GM21423 (cell line): ENCODE data around the gene PEAK3.
A peak's percentile ranks its signal among the peaks of the same experiment; 100 is the strongest.
"Not testable (repeated sequence)": the region's sequence is repeated elsewhere in the genome, so short reads cannot be mapped to it uniquely, and the experiment has no call there.

Experiments
- ATAC-seq: cut with Tn5 transposase; IDR thresholded peaks from one replicate; pipeline ENCODE4 v1.9.1; 2021; ENCODE audit warnings: mild to moderate bottlenecking, moderate library complexity; ENCODE audit not compliant: unreplicated experiment

PEAK3 gene

GRCh38 chr19:2289714-2290435 is 7.9 kb upstream of the PEAK3 start:
- ATAC-seq, result peak; percentile 37

- ATAC-seq, result no peak
These were observed 7.1 kb upstream of the PEAK3 start for GRCh38 chr19:2288818-2289713.

GRCh38 chr19:2288338-2288817 is 6.4 kb upstream of the PEAK3 start:
- ATAC-seq, result no peak

- ATAC-seq, result no peak
These were observed 5.8 kb upstream of the PEAK3 start for GRCh38 chr19:2287585-2288337.

- no peak for ATAC-seq
These were observed 4.6 kb upstream of the PEAK3 start for GRCh38 chr19:2286402-2287140.

GRCh38 chr19:2283835-2284507 is 2.0 kb upstream of the PEAK3 start:
- ATAC-seq, result no peak

GRCh38 chr19:2282862-2283237 is 875 bp upstream of the PEAK3 start:
- no peak for ATAC-seq

- not testable (repeated sequence) for ATAC-seq
These were observed 512 bp downstream of the PEAK3 start for GRCh38 chr19:2281265-2282061.

- ATAC-seq, result no peak
These were observed 1.2 kb downstream of the PEAK3 start for GRCh38 chr19:2280633-2281264.

GRCh38 chr19:2278459-2279158 is 3.4 kb downstream of the PEAK3 start:
- no peak for ATAC-seq

- no peak for ATAC-seq
These were observed 4.8 kb downstream of the PEAK3 start for GRCh38 chr19:2277138-2277537.

- ATAC-seq, result no peak
These were observed 5.5 kb downstream of the PEAK3 start for GRCh38 chr19:2276429-2276986.

GRCh38 chr19:2275588-2276428 is 6.2 kb downstream of the PEAK3 start:
- ATAC-seq, result no peak

- no peak for ATAC-seq
These were observed 6.9 kb downstream of the PEAK3 start for GRCh38 chr19:2274931-2275535.

- no peak for ATAC-seq
These were observed 7.7 kb downstream of the PEAK3 start for GRCh38 chr19:2274185-2274711.
